CD4-positive, alpha-beta memory T cell (primary cell): ENCODE data around the gene TMEM178B. TPM values are rescaled to one million over a fixed set of nuclear protein-coding genes. Genes with fewer than 3 reads are reported as not detected.

Source experiments
- CTCF ChIA-PET: fragments of 350-600 bp; sonication (Branson Sonifier 250); formaldehyde crosslinking; loops from one replicate; lab custom pipeline; 2021; ENCODE audit warnings: inconsistent platforms; ENCODE audit not compliant: partially characterized antibody; lab: Charles Lee
- POLR2A ChIA-PET: fragments of 350-600 bp; sonication (Branson Sonifier 250); formaldehyde crosslinking; loops from one replicate; lab custom pipeline; 2021; ENCODE audit not compliant: partially characterized antibody; lab: Charles Lee
- DNase-seq, 5 donors: peaks; one replicate each; pipeline versions ENCODE4 v3.0.0 to v3.0.0-alpha.2; 2020 to 2022; ENCODE audit warnings: mixed read lengths in 1 of 5
- H3K27ac ChIP-seq: one replicate; pipeline ENCODE4 v1.7.0; 2013; ENCODE audit warnings: low read depth, low read length
- H3K27me3 ChIP-seq: 2 replicates; pipeline ENCODE4 v1.7.0; 2013; ENCODE audit warnings: mild to moderate bottlenecking, low read length, moderate library complexity; ENCODE audit not compliant: insufficient read depth
- H3K36me3 ChIP-seq: 2 replicates; pipeline ENCODE4 v1.7.0; 2013; ENCODE audit warnings: mild to moderate bottlenecking, low read length, moderate library complexity; ENCODE audit not compliant: insufficient read depth
- H3K4me1 ChIP-seq: 2 replicates; pipeline ENCODE4 v1.7.0; 2013; ENCODE audit warnings: mild to moderate bottlenecking, low read length, moderate library complexity; ENCODE audit not compliant: insufficient read depth
- H3K4me3 ChIP-seq, 2 donors: one replicate each; pipeline ENCODE4 v1.7.0; 2013; ENCODE audit warnings: low read length in 2 of 2, mild to moderate bottlenecking in 1 of 2
- H3K9me3 ChIP-seq, 2 donors: one replicate each; pipeline ENCODE4 v1.7.0; 2013; ENCODE audit warnings: low read length in 2 of 2, control low read depth in 1 of 2; ENCODE audit not compliant: control insufficient read depth in 1 of 2
- H3K27ac Mint-ChIP-seq, 7 donors: one replicate each; pipeline ENCODE4 v1.8.0; 2020 to 2021; ENCODE audit warnings: mixed read lengths in 7 of 7, mild to moderate bottlenecking in 6 of 7, inconsistent platforms in 3 of 7, moderate library complexity in 3 of 7
- H3K27me3 Mint-ChIP-seq, 2 donors: one replicate each; pipeline ENCODE4 v1.8.0; 2020 to 2021; ENCODE audit warnings: mixed read lengths in 2 of 2
- H3K36me3 Mint-ChIP-seq, 2 donors: one replicate each; pipeline ENCODE4 v1.8.0; 2020 to 2021; ENCODE audit warnings: mixed read lengths in 2 of 2, inconsistent platforms in 1 of 2, mild to moderate bottlenecking in 1 of 2
- H3K4me1 Mint-ChIP-seq, 4 donors: one replicate each; pipeline ENCODE4 v1.8.0; 2020 to 2021; ENCODE audit warnings: mixed read lengths in 4 of 4, mild to moderate bottlenecking in 1 of 4
- H3K4me3 Mint-ChIP-seq, 8 donors: one replicate each; pipeline ENCODE4 v1.8.0; 2020 to 2021; ENCODE audit warnings: mixed read lengths in 8 of 8, mild to moderate bottlenecking in 7 of 8, moderate library complexity in 6 of 8, inconsistent platforms in 3 of 8
- H3K9me3 Mint-ChIP-seq, 8 donors: one replicate each; pipeline ENCODE4 v1.8.0; 2020 to 2021; ENCODE audit warnings: mixed read lengths in 8 of 8, mild to moderate bottlenecking in 5 of 8, inconsistent platforms in 3 of 8, moderate library complexity in 1 of 8
- intact Hi-C: fragments of 100-400 bp; cut with micrococcal nuclease; formaldehyde crosslinking; loops from one replicate; pipeline ENCODE4 v1.15.1; 2023
- polyA plus RNA-seq, 2 donors: library from polyadenylated mRNA; unstranded; fragments of 300-500 nt; fragmentation: Illumina TruSeq; gene quantifications; one replicate each; pipeline ENCODE4 v1.2.3, GENCODE V29; 2021
- total RNA-seq, 2 experiments: library from RNA; stranded (reverse); gene quantifications; one replicate each; pipeline ENCODE4 v1.2.3, GENCODE V29; 2021

TMEM178B gene
- total and polyA plus RNA-seq, 4 experiments from 2014 or later = 0.20 to 0.89 (median 0.49) TPM

DNA sequence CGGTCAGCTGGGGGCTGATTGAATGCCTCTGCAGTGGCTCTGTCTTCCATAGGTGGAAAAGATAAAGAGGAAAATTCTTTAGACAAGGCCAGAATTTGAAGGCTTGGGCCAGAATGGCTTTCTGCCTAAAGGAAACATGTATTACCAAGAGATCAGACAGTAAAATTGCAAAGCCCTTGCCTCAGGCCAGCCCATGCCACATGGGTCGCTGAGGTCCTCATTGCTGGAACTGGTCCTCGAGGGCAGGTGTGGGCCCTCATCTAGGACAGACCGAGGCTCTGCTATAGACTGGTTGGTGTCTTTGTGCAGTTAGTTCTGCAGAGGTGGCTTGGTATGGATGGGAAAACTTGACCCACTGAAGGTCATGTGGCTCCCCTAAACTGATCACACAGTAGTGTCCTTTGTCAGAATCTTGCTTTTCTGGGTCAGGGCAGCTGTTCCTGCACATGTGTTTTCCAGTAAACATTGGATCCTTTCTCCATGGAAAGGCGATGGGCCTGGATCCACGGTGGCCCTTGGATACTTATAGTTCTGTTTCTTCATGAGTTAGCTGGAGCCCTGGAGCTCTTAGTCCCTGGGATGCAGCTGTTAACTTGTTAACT, 80.4 kb downstream of the TMEM178B start:
- Histone ChIP-seq H3K36me3 (no peaks in the 10 kb centered on the region), H3K4me3 (no peak overlapping the region), H3K4me1 (no peaks in the 10 kb centered on the region), H3K27me3 (no peaks in the 10 kb centered on the region), H3K9me3 (no peaks in the 10 kb centered on the region), H3K27ac (no peak overlapping the region)
- peaks cover 0 to 2% (median 0%) of the 10 kb centered on the region in 8 donors for H3K9me3 Mint-ChIP-seq
- H3K36me3 Mint-ChIP-seq = no peaks in the 10 kb centered on the region
- H3K4me1 Mint-ChIP-seq = no peaks in the 10 kb centered on the region
- CTCF ChIA-PET = no interaction called here
- H3K27ac Mint-ChIP-seq = no peak overlapping the region
- no peak for DNase-seq
- POLR2A ChIA-PET = no interaction called here
- H3K4me3 Mint-ChIP-seq = no peak overlapping the region
- intact Hi-C loops = no loop called here
- H3K27me3 Mint-ChIP-seq = peaks cover 0 to 1% of the 10 kb centered on the region in 2 donors

GRCh38 chr7:141156407-141156806, 82.5 kb downstream of the TMEM178B start:
- Mint-ChIP-seq H3K27ac (no peak overlapping the region), H3K27me3 (peaks cover 0 to 3% of the 10 kb centered on the region in 2 donors), H3K4me3 (no peak overlapping the region), H3K4me1 (no peaks in the 10 kb centered on the region), H3K9me3 (peaks cover 0 to 2% (median 0%) of the 10 kb centered on the region in 8 donors), H3K36me3 (no peaks in the 10 kb centered on the region)
- no peaks in the 10 kb centered on the region for H3K36me3 ChIP-seq
- H3K9me3 ChIP-seq = no peaks in the 10 kb centered on the region
- no peak overlapping the region for H3K27ac ChIP-seq
- H3K4me1 ChIP-seq = no peaks in the 10 kb centered on the region
- POLR2A ChIA-PET = no interaction called here
- no peak overlapping the region for H3K4me3 ChIP-seq
- no peaks in the 10 kb centered on the region for H3K27me3 ChIP-seq
- DNase-seq = no peak
- intact Hi-C loops = no loop called here
- CTCF ChIA-PET = no interaction called here

- H3K9me3 ChIP-seq = no peaks in the 10 kb centered on the region
- Mint-ChIP-seq H3K9me3 (peaks cover 0 to 2% (median 0%) of the 10 kb centered on the region in 8 donors), H3K27me3 (peaks cover 0 to 3% of the 10 kb centered on the region in 2 donors), H3K4me3 (no peak overlapping the region), H3K4me1 (no peaks in the 10 kb centered on the region), H3K36me3 (no peaks in the 10 kb centered on the region), H3K27ac (peak overlapping the region in 1 of 7 donors; percentile 7)
- CTCF ChIA-PET = no interaction called here
- POLR2A ChIA-PET = no interaction called here
- H3K27ac ChIP-seq = no peak overlapping the region
- no peaks in the 10 kb centered on the region for H3K36me3 ChIP-seq
- no peak for DNase-seq
- no peaks in the 10 kb centered on the region for H3K27me3 ChIP-seq
- no peak overlapping the region for H3K4me3 ChIP-seq
- no peaks in the 10 kb centered on the region for H3K4me1 ChIP-seq
- intact Hi-C loops = no loop called here
These were observed 83.4 kb downstream of the TMEM178B start for GRCh38 chr7:141157138-141157765.

DNA sequence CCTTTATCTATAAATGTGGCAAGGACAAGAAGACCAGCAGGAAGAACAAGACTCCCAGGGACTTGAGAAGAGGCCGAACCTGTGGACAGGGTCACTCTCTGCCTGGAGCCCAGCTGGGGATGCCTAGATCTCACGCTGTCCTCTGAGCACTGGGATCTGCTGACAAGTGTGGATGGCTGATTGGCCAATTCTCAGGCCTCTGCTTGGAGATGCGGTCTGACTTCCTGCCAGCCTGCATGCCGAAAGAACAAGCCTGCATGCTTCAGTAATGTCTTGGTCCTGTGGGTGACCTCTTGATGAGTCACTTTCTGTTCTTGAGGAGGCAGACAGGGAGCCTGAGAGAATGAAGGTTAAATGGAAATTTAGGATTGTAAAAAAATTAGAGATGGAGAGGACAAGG, 84.7 kb downstream of the TMEM178B start:
- Mint-ChIP-seq H3K27ac (no peak overlapping the region), H3K36me3 (no peaks in the 10 kb centered on the region), H3K27me3 (peaks cover 0 to 3% of the 10 kb centered on the region in 2 donors), H3K4me3 (no peak overlapping the region), H3K9me3 (peaks cover 0 to 2% (median 0%) of the 10 kb centered on the region in 8 donors), H3K4me1 (no peaks in the 10 kb centered on the region)
- no peak overlapping the region for H3K4me3 ChIP-seq
- no peaks in the 10 kb centered on the region for H3K9me3 ChIP-seq
- DNase-seq = no peak
- ChIA-PET CTCF (no interaction called here), POLR2A (no interaction called here)
- H3K27me3 ChIP-seq = no peaks in the 10 kb centered on the region
- no peaks in the 10 kb centered on the region for H3K4me1 ChIP-seq
- intact Hi-C loops = no loop called here
- H3K27ac ChIP-seq = no peak overlapping the region
- no peaks in the 10 kb centered on the region for H3K36me3 ChIP-seq

DNA sequence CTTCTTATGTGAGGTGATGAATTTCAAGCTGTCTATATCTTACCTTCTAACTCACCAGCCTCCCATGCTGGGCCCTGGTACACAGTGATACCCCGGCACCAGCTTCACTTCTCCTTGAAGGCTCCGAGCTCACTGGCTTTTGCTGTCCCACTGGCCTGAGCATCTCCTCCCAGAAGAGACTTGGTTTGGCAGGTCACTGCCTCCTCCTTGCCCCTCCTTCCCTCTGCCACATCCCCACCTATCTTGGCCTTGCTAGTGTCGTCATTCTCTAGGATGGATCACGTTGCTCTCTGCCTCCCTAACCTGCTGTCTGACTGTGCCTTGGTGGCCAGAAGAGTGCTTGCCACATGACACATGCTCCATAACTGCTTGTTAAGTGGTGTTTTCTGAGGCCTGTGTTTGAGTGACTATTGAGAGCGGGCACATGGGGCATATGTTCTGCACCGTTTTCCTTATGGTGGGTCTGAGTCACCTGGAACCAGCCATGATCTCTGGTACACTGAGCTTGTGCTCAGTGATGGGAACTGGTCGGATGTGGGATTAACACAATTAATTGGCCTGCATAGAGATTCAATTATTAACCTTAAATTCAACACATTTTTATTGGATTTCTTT, 86.5 kb downstream of the TMEM178B start:
- CTCF ChIA-PET = no interaction called here
- no peak for DNase-seq
- Histone ChIP-seq H3K9me3 (no peaks in the 10 kb centered on the region), H3K27ac (no peak overlapping the region), H3K4me1 (no peaks in the 10 kb centered on the region), H3K27me3 (no peaks in the 10 kb centered on the region), H3K4me3 (no peak overlapping the region), H3K36me3 (no peaks in the 10 kb centered on the region)
- H3K36me3 Mint-ChIP-seq = no peaks in the 10 kb centered on the region
- POLR2A ChIA-PET = no interaction called here
- H3K27me3 Mint-ChIP-seq = peaks cover 0 to 3% of the 10 kb centered on the region in 2 donors
- H3K27ac Mint-ChIP-seq = no peak overlapping the region
- no peaks in the 10 kb centered on the region for H3K4me1 Mint-ChIP-seq
- H3K4me3 Mint-ChIP-seq = no peak overlapping the region
- H3K9me3 Mint-ChIP-seq = peaks cover 0 to 2% (median 0%) of the 10 kb centered on the region in 8 donors
- intact Hi-C loops = no loop called here

DNA sequence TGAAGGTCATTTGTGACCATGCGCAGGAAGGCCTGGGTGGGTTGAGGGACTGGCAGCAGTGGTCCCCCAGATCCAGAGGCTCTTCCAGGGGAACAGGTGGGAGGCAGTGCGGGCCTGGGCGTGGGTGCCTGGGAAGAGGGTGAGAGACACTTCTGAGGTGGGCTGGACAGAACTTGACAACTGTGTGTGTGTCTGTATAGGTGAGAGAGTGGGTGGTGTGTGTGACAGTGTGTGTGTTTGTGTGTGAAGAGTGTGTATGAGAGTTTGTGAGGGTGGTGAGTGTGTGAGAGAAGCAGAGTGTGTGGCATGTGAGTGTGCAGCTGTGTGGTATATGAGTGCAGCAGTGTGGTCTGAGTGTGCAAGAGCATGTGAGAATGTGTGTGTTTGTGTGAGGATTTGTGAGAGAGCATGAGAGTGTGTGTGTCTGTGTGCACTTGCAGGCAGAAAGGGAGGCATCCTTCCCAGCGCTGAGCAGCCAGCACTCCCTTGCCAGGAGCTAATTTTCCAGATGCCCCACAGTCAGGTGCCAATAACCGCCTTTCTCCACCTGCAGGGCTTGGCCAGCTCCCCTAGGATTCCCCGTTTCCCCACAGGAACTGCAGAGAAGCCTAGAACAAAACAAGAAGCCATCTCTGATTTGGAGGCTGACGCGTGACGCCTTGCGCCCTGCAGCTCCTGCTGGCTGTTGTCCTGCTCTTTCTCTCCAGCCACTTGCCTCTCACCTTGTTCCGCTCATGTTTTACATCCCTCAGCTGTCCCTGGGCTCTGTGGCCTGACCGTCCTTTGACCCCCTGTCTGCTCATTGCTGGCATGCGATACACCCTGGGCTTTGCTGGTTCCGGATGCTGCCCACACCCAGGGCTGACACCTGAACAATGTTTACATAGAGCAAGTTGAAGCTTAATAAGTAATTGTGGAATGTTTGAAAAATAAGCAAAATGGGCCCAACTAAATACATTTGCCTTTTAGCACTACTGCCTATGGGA, 88.0 kb downstream of the TMEM178B start:
- Mint-ChIP-seq H3K4me3 (no peak overlapping the region), H3K9me3 (peaks cover 0 to 2% (median 0%) of the 10 kb centered on the region in 8 donors), H3K36me3 (no peaks in the 10 kb centered on the region), H3K27me3 (peaks cover 0 to 3% of the 10 kb centered on the region in 2 donors), H3K4me1 (no peaks in the 10 kb centered on the region), H3K27ac (no peak overlapping the region)
- H3K27me3 ChIP-seq = no peaks in the 10 kb centered on the region
- ChIA-PET CTCF (no interaction called here), POLR2A (interaction anchor here (0.6 kb wide), 1 partner anchor 859 kb away, joined by 3 read pairs; no protein-coding TSS in a partner anchor)
- no peak for DNase-seq
- H3K9me3 ChIP-seq = no peaks in the 10 kb centered on the region
- intact Hi-C loops = no loop called here
- no peak overlapping the region for H3K27ac ChIP-seq
- H3K4me1 ChIP-seq = no peaks in the 10 kb centered on the region
- H3K36me3 ChIP-seq = no peaks in the 10 kb centered on the region
- no peak overlapping the region for H3K4me3 ChIP-seq

DNA sequence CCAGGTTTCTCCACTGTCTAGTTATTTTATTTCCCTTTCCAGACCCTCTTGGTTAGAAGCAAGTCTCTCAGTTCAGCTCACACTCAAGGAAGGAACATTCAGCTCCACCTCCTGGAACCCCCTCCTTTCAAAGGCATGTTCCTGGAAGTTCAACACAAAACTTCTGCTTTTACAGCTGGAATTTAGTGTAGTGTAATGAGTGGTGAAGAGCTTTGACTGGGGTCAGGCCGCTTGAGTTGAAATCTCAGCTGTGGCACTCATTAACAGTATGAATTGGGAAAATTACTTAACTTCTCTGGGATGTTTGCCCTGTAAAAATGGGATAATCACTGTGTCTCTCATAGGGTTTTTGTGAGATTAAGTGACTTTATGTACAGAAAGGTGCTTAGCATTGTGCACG, 91.7 kb downstream of the TMEM178B start:
- POLR2A ChIA-PET = no interaction called here
- Histone ChIP-seq H3K4me1 (no peaks in the 10 kb centered on the region), H3K27ac (no peak overlapping the region), H3K9me3 (no peaks in the 10 kb centered on the region), H3K4me3 (no peak overlapping the region), H3K36me3 (no peaks in the 10 kb centered on the region), H3K27me3 (no peaks in the 10 kb centered on the region)
- CTCF ChIA-PET = no interaction called here
- Mint-ChIP-seq H3K27ac (no peak overlapping the region), H3K36me3 (no peaks in the 10 kb centered on the region), H3K4me1 (no peaks in the 10 kb centered on the region), H3K4me3 (no peak overlapping the region), H3K9me3 (peaks cover 0 to 3% (median 0%) of the 10 kb centered on the region in 8 donors), H3K27me3 (no peaks in the 10 kb centered on the region)
- intact Hi-C loops = no loop called here
- DNase-seq = no peak
